Embryonic facial prominence (tissue), 1 donor: ENCODE results near the gene CLN5.
"Not testable (repeated sequence)": the region's sequence is repeated elsewhere in the genome, so short reads cannot be mapped to it uniquely, and the experiment has no call there.

ENCODE experiments used
- DNase-seq: peaks from one replicate; pipeline ENCODE4 v3.0.0-alpha.2; 2016; ENCODE audit errors: extremely low spot score

Gene CLN5

DNA sequence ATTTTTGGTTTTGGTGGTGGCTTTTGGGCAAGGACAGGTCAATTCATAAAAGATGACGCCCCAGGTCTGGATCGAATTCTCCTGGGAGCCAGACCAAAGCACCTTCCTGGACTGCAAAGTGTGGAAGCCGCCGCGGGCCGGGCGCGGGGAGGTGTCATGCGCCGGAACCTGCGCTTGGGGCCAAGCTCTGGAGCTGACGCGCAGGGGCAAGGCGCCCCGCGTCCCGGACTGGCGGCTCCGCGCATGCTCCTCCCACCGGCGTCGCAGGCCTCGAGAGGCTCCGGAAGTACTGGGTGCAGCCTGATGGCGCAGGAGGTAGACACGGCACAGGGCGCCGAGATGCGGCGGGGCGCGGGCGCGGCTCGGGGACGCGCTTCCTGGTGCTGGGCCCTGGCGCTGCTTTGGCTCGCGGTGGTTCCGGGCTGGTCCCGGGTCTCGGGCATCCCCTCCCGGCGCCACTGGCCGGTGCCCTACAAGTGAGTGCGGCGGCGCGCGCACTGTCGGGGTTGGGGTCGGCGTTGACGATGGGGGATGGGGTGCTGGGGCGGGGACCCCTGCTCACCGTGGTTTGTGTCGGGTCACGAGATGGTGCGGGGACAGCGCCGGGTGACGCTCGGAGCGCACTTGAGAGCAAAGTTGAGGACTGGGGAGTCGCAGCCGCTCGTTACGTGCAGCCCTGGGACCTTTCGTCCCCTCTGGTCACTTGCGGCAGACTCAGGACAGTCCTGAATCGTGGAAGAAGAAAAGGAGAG, at the start of gene CLN5:
TSS of gene CLN5 (plus strand) at position 286 of the 752 bp plus-strand sequence. CDS start at position 304, 18 bp downstream.
- peak; percentile 88 for DNase-seq

- no peak for DNase-seq
These were observed 49.5 kb upstream of the CLN5 start for GRCh38 chr13:76942363-76942762.

DNA sequence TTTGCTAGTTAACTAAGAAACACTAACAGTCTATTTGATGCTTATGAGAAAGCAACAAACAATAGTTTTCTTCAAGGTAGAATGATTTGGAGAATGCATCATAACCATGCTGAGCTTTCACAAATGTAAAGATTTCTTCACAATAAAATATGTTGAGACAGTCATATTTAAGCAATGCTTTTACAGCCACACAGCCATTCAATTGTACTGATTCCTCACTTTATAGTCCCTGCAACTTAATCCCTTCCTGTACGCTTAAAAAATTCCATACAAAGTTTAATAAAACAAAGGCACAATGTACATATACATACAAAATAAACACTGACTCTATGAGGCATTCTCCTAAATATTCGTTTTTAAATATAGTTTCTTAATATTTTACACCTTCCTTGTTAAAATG, 48.2 kb upstream of the CLN5 start:
- no peak for DNase-seq

GRCh38 chr13:76944456-76944855, 47.4 kb upstream of the CLN5 start:
- no peak for DNase-seq

DNA sequence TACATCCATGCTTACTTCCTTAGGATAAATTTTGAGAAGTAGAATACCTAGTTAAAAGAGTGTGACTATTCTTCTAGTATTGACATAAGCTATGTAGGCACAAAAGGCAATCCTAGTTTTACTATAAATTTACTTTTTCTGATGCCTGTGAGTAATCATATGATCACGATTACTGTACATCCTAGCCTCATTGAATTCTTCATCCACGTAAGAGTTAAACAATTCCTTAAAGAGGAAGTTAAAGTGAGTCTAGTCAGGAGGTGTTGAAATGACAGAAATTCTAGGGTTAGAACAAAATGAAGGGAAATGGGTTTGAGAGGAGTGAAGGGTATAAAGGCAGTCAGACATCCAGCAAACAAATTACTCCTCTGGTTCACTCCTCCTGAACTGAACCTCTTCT, 43.7 kb upstream of the CLN5 start, which contains the start of gene ACOD1:
TSS of gene ACOD1 (plus strand) at position 363 of the 400 bp plus-strand sequence. CDS start 48 bp downstream, outside the sequence.
- DNase-seq: no peak

DNA sequence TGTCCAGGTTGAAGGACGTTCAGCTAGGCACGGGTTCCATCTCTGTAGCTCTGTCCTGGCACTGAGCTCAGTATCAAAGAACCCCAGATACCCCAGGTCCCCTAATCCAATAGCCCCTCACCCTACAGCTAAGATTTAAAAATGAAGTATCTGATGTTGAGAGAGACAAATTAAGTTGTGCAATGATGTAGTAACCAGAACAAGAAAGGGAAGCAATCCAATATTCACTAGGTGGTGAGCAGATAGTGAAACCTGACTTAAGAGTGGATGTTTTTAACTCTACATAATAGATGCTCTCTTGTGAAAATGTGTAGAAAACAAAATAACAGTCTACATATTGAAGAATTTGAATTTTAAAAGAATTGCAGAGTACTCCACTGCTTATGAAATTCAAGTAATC, 41.8 kb upstream of the CLN5 start:
- DNase-seq: no peak

- DNase-seq: no peak
These were observed 37.9 kb upstream of the CLN5 start for GRCh38 chr13:76953968-76954367.

DNA sequence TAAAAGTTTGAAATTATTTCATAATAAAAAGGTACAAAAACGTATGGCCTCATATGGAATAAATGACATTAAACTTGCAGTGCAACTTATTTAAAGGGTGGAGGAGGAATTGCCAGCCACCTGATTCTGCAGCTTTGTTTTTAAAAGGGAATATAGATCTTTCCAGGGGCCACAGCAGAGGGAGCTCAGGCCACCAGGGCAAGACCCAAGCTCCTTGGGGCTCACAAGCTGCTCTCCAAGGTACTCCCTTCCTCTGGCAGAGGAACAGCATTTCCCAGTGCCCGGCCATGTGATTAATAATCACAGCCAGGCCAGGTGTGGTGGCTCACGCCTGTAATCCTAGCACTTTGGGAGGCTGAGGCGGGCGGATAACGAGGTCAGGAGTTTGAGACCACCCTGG, 37.3 kb upstream of the CLN5 start:
- no peak for DNase-seq

- DNase-seq: no peak
These were observed 36.7 kb upstream of the CLN5 start for GRCh38 chr13:76955193-76955592.

DNA sequence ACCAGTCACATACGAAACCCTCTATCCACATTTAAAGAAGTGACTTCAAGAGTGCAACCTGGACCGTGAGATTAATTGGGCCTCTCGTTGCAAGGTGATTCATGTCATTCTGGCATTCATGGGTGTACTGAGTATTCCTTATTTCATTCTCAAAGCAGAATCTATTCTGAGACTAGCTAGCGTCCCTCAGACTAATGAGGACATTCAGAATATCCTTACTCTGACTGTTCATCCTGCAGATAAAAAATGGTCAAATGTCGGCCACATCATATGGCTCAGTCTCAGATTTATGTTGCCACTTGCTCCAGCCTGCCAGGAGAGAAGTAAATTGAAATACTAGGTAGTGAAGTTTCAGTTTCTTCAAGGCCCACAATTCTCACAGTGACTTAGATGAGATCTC, 36.2 kb upstream of the CLN5 start:
- DNase-seq: no peak

GRCh38 chr13:76958841-76959432, 32.9 kb upstream of the CLN5 start:
- DNase-seq: no peak

GRCh38 chr13:76959734-76960133, 32.1 kb upstream of the CLN5 start:
- DNase-seq: not testable (repeated sequence)

- DNase-seq: peak; percentile 60
These were observed 26.0 kb upstream of the CLN5 start for GRCh38 chr13:76965759-76966421.

DNA sequence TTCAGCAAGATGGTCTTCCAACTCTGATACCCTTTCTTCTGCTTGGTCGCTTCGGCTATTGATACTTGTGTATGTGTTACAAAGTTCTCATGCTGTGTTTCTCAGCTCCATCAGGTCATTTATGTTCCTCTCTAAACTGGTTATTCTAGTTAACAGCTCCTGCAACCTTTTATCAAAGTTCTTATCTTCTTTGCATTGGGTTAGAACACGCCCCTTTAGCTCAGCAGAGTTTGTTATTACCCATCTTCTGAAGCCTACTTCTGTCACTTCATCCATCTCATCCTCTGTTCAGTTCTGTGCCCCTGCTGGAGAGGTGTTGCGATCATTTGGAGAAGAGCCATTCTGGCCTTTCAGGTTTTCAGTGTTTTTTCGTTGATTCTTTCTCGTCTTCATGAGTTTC, 24.9 kb upstream of the CLN5 start:
- DNase-seq: no peak

GRCh38 chr13:76968041-76968440, 23.8 kb upstream of the CLN5 start:
- DNase-seq: no peak

DNA sequence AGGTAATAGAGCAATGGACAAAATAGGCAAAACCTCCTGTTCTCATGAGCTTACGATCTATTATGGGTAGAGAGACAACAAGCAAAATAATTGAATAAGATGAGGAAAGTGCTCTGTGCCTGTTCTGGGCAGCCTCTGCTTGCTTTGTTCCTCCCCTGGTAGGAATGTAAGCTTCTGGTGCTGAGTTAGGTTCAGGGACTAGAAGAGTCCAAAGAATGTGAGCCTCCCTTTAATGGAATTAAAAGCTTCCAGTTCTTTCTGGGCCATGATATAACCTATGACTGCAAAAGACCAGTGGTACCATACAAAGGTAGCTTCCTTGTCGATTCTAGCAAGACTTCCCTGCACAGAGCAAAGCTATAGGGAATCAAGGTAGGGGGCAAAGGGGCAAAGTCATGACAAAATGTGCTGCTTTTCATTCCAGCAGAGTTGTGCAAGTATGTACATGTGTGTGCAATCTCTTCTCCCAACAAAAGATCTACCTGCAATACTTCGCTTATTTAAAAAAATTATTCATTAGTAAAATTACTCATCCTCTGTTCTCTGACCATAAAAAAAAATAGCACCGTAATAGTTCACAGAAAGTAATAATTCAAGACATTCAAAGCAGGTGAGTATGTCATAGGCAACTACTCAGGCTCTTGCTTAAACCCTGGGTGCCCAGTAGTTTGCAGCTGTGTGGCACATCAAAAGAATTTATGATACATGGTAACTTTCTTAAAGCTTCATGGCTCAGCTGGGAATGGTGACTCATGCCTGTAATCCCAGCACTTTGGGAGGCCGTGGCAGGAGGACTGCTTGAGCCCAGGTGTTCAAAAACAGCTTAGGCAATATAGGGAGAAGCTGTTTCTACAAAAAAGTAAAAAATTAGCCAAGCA, 22.2 kb upstream of the CLN5 start:
- DNase-seq: no peak

DNA sequence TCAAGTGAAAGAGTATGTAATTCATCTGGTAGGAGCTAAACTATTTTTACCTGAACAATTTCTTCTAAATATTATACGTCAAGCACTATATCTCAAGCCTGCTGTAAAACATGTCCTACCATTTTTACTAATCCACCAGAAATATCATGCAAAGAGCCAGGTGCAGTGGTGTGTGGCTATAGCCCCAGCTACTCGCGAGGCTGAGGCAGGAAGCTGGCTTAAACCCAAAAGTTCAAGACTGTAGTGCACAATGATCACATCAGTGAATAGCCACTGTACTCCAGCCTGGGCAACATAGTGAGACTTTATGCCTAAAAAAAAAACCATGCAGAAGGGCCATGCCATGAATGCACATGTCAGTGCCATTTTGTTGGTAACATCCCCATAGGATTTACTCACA, 20.7 kb upstream of the CLN5 start:
- DNase-seq: no peak

DNA sequence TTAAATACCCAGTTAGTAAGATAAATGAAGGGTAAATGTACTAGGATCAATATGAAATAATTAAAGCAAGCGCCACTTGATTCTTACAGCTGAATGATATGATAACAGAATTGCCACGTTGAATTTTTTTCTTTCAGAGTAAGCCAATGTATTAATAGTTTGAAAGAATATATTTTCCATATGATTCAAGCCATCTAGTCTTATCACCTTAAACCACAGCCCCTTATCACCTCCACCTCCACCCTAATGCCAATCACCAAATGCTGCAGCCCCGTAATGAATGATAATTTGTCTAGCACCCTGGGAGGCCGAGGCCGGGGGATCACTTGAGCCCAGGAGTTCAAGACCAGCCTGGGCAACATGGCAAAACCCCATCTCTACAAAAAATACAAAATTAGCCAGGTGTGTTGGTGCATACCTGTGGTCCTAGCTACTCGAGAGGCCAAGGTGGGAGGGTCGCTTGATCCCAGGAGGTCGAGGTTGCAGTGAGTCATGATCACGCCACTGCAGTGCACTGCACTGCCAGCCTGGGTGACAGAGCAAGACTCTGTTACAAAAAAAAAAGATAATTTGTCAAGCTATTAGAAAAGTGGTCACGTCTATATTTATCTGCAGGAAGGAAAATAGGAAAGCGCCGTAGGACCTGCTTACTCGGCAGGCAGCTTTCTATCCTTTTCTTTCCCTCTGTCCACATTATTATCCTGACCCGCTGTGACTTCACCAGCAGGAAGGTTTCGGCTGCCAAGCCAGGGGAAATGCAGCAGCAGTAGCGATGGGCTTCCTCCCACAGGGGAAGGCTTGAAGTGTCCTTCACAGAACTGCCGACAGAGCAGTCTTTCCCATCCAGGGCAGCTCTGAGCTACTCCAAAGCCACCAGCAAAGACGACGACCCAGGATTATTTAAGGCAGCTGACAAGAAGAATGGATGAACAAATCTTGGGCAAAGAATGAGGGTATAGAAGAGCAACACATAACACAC, 19.7 kb upstream of the CLN5 start:
- no peak for DNase-seq

GRCh38 chr13:76973920-76974617, 17.8 kb upstream of the CLN5 start:
- no peak for DNase-seq

DNA sequence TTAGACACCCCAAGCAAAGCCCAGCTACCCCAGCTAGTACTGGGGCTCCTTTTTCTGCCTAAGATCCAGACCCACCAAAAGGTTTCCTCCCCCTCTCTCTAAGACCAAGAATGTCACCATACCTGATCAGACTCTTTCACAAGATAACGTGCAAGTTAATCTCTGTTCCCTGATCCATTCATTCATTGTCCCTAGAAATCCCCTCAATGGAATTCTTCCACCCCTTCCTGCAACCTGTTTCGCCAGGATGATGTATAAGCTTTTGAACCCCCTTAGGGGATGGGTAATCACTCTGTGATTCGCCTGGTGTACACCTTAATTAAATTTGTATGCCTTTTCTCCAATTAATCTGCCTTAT, 17.3 kb upstream of the CLN5 start:
- DNase-seq: no peak
